ENCODE results near the gene TRPC1.
A peak's percentile ranks its signal among the peaks of the same experiment; 100 is the strongest.

Gene TRPC1

GRCh38 chr3:142801746-142802145 is 77.9 kb downstream of the TRPC1 start:
- TF ChIP-seq CTCF (IDR thresholded peaks at IDR 0.05; ENCODE audit: low read length, missing control alignments): no peak
- no peak overlapping the region for H3K4me3 ChIP-seq (replicated peaks; ENCODE audit: low read depth, low read length)
- no peak for DNase-seq (ENCODE audit: low read depth)

GRCh38 chr3:142802891-142803290 is 79.1 kb downstream of the TRPC1 start:
- TF ChIP-seq CTCF (IDR thresholded peaks at IDR 0.05; ENCODE audit: low read length, missing control alignments): no peak
- H3K4me3 ChIP-seq (replicated peaks; ENCODE audit: low read depth, low read length): no peak overlapping the region
- no peak for DNase-seq (ENCODE audit: low read depth)

- no peak for TF ChIP-seq CTCF (IDR thresholded peaks at IDR 0.05; ENCODE audit: low read length, missing control alignments)
- no peak overlapping the region for H3K4me3 ChIP-seq (replicated peaks; ENCODE audit: low read depth, low read length)
- peak; percentile 72 for DNase-seq (ENCODE audit: low read depth)
Measured at GRCh38 chr3:142808103-142808917, 84.5 kb downstream of the TRPC1 start.

GRCh38 chr3:142809259-142809658 is 85.4 kb downstream of the TRPC1 start:
- no peak for DNase-seq (ENCODE audit: low read depth)
- TF ChIP-seq CTCF (IDR thresholded peaks at IDR 0.05; ENCODE audit: low read length, missing control alignments): no peak
- H3K4me3 ChIP-seq (replicated peaks; ENCODE audit: low read depth, low read length): no peak overlapping the region

- no peak for TF ChIP-seq CTCF (IDR thresholded peaks at IDR 0.05; ENCODE audit: low read length, missing control alignments)
- no peak for DNase-seq (ENCODE audit: low read depth)
- H3K4me3 ChIP-seq (replicated peaks; ENCODE audit: low read depth, low read length): no peak overlapping the region
Measured at GRCh38 chr3:142815803-142816202, 92.0 kb downstream of the TRPC1 start.

GRCh38 chr3:142817356-142817755 is 93.5 kb downstream of the TRPC1 start:
- no peak for DNase-seq (ENCODE audit: low read depth)
- no peak overlapping the region for H3K4me3 ChIP-seq (replicated peaks; ENCODE audit: low read depth, low read length)
- no peak for TF ChIP-seq CTCF (IDR thresholded peaks at IDR 0.05; ENCODE audit: low read length, missing control alignments)

- DNase-seq (ENCODE audit: low read depth): no peak
- H3K4me3 ChIP-seq (replicated peaks; ENCODE audit: low read depth, low read length): no peak overlapping the region
Measured at GRCh38 chr3:142817897-142818296, 94.1 kb downstream of the TRPC1 start.

More at GRCh38 chr3:142817897-142818296, 94.1 kb downstream of the TRPC1 start:
- TF ChIP-seq CTCF (IDR thresholded peaks at IDR 0.05; ENCODE audit: low read length, missing control alignments): no peak
